Right atrium auricular region (tissue), 2 donors: Measurements from ENCODE around the gene EIF4A3. TPM values are rescaled to one million over a fixed set of nuclear protein-coding genes. Genes with fewer than 3 reads are reported as not detected.

Source experiments
- DNase-seq: peaks from one replicate; pipeline ENCODE4 v3.0.0-alpha.2; 2019; ENCODE audit warnings: low spot score
- H3K27ac ChIP-seq, 2 donors: fragments of 200-600 bp; sonication (generic); 1 replicate in 1 of 2; 2 replicates in 1 of 2; pipeline ENCODE4 v1.5.1; 2016 to 2019
- H3K27me3 ChIP-seq, 2 donors: fragments of 200-600 bp; sonication (generic); one replicate each; pipeline versions ENCODE4 v1.5.1 to v1.6.0; 2017 to 2019
- H3K36me3 ChIP-seq: fragments of 200-600 bp; sonication (generic); one replicate; pipeline ENCODE4 v1.5.1; 2016
- H3K4me1 ChIP-seq, 2 donors: fragments of 200-600 bp; sonication (generic); one replicate each; pipeline versions ENCODE4 v1.5.1 to v1.6.0; 2017 to 2019
- H3K4me3 ChIP-seq, 2 donors: fragments of 200-600 bp; sonication (generic); 1 replicate in 1 of 2; 2 replicates in 1 of 2; pipeline ENCODE4 v1.5.1; 2017 to 2019; ENCODE audit warnings: mild to moderate bottlenecking in 1 of 2, moderate library complexity in 1 of 2
- H3K9me3 ChIP-seq, 2 donors: fragments of 200-600 bp; sonication (generic); one replicate each; pipeline ENCODE4 v1.5.1; 2019
- total RNA-seq, 2 donors: library from RNA; depleted of rRNA; stranded (reverse); fragments of >200 nt; gene quantifications; one replicate each; pipeline ENCODE4 v1.1.0, GENCODE V29; 2016
- TF ChIP-seq, protein P1 (sequence below), 2 donors: fragments of 200-600 bp; sonication (generic); IDR thresholded peaks; one replicate each; pipeline ENCODE4 v1.5.1; 2019; ENCODE audit warnings: antibody characterized with exemption in 2 of 2

EIF4A3 gene
- total RNA-seq, 2 donors from 2014 or later: 24.6 to 31.0 TPM

DNA sequence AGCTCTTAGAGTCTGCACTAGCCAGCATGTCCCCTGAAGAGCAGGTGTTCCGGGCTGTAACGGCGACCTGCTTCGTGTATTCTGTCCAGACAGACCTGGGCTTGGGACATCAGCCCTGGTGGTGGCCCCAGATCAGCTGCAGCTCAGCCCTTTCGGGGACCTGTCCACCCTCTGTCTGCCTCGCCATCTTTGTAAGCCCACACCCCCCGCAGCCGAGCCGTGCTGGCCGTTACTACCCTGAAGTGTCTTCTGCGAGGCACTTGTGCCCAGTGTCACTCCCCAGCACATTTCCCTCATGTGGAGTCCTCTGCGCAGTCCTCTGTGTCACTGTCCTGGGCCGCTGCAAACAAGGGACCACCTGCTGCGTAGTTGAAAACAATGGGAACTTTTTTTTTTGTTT is 33.3 kb upstream of the EIF4A3 start:
- DNase-seq: no peak
- H3K27me3 ChIP-seq: no peaks in the 10 kb centered on the region
- TF ChIP-seq, protein P1, sequence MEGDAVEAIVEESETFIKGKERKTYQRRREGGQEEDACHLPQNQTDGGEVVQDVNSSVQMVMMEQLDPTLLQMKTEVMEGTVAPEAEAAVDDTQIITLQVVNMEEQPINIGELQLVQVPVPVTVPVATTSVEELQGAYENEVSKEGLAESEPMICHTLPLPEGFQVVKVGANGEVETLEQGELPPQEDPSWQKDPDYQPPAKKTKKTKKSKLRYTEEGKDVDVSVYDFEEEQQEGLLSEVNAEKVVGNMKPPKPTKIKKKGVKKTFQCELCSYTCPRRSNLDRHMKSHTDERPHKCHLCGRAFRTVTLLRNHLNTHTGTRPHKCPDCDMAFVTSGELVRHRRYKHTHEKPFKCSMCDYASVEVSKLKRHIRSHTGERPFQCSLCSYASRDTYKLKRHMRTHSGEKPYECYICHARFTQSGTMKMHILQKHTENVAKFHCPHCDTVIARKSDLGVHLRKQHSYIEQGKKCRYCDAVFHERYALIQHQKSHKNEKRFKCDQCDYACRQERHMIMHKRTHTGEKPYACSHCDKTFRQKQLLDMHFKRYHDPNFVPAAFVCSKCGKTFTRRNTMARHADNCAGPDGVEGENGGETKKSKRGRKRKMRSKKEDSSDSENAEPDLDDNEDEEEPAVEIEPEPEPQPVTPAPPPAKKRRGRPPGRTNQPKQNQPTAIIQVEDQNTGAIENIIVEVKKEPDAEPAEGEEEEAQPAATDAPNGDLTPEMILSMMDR (IDR thresholded peaks at IDR 0.05): no peak
- no peak overlapping the region for H3K4me3 ChIP-seq
- no peaks in the 10 kb centered on the region for H3K36me3 ChIP-seq
- H3K27ac ChIP-seq: no peak overlapping the region
- no peaks in the 10 kb centered on the region for H3K9me3 ChIP-seq
- no peaks in the 10 kb centered on the region for H3K4me1 ChIP-seq

DNA sequence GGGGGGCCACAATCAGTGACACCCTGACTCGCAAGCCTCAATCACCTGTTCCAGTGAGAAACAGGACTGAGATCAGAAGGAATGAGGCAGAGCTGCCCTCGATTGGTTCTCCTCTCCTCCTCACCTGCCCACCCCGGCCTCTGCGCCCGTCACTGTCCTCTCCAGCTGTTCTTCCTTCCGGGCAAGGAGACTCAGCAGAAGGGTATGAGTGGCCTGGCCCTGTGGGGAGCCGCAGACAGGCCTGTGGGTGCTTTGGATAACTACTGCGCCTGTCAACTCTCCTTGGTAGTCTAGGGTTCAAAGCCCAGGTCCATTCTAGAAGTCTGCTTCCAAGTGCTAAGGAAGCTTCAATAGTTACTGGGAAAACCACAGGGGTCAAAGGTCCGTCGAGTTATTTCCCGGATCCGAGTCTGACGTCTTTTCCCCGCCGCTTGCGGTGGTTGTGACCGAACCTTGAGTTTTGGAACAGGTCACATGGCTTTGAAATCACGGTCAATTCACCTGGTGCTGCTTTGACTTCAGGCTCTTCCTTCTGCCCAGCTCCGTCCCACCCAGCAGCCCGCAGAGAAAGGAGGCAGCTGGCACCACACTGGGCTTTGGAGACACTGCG is 31.2 kb upstream of the EIF4A3 start:
- TF ChIP-seq, protein P1 (IDR thresholded peaks at IDR 0.05): no peak
- no peak overlapping the region for H3K27ac ChIP-seq
- no peak overlapping the region for H3K4me3 ChIP-seq
- DNase-seq: no peak
- no peaks in the 10 kb centered on the region for H3K9me3 ChIP-seq
- no peaks in the 10 kb centered on the region for H3K36me3 ChIP-seq
- no peaks in the 10 kb centered on the region for H3K4me1 ChIP-seq
- no peaks in the 10 kb centered on the region for H3K27me3 ChIP-seq

DNA sequence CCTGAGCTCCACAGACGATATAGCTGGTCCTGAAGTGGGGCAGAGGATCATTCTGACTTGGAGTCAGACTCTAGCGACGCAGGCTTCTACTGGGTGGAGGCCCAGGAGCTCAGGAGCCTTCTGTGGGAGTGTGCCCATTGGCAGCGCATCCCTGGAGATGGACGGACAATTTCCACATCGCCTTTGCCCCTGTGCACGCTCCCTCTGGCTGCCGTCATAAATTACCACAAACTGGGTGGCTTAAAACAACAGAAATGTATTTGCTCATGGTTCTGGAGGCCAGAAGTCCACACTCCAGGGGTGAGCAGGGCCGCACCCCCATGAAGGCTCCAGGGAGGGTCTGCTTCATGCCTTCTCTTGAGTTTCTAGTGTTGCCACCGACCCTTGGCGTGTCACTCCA is 29.8 kb upstream of the EIF4A3 start:
- no peak overlapping the region for H3K27ac ChIP-seq
- H3K9me3 ChIP-seq: no peaks in the 10 kb centered on the region
- no peaks in the 10 kb centered on the region for H3K36me3 ChIP-seq
- DNase-seq: no peak
- TF ChIP-seq, protein P1 (IDR thresholded peaks at IDR 0.05): no peak
- H3K4me3 ChIP-seq: no peak overlapping the region
- H3K27me3 ChIP-seq: no peaks in the 10 kb centered on the region
- H3K4me1 ChIP-seq: no peaks in the 10 kb centered on the region

DNA sequence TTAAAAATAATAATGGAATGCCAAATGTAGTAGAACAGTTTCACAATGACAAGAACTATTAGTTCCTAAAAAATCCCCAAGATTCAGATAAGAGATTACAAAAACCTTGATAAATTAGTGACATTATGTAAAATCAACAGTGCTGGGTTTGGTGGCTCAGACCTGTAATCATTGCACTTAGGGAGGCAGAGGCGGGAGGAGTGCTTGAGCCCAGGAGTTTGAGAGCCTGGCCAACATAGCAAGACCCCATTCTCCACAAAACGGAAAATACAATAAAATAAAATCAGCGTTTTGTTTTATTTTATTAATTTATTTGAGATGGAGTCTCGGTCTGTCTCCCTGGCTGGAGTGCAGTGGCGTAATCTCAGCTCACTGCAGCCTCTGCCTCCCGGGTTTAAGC is 27.0 kb upstream of the EIF4A3 start:
- no peak overlapping the region for H3K27ac ChIP-seq
- TF ChIP-seq, protein P1 (IDR thresholded peaks at IDR 0.05): no peak
- H3K4me3 ChIP-seq: no peak overlapping the region
- no peaks in the 10 kb centered on the region for H3K4me1 ChIP-seq
- H3K27me3 ChIP-seq: no peaks in the 10 kb centered on the region
- H3K36me3 ChIP-seq: no peaks in the 10 kb centered on the region
- DNase-seq: no peak
- H3K9me3 ChIP-seq: no peaks in the 10 kb centered on the region

DNA sequence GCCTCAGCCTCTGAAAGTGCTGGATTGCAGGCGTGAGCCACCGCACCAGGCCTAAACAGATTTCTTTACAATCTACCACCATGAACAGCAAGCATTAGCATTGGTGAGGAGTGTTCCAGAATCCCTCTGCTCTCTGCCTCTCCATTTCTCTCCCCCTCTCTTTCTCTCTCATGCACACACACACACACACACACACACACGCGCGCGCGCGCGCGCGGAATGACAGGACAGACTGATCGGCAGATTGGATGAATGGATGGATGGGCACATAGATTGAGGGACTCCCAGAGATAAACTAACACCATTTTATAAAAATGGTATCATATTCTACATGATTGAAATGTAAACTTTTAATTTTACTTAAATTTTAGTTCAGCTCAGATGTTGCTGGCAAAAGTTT is 26.2 kb upstream of the EIF4A3 start:
- no peak for DNase-seq
- H3K4me3 ChIP-seq: no peak overlapping the region
- no peaks in the 10 kb centered on the region for H3K36me3 ChIP-seq
- TF ChIP-seq, protein P1 (IDR thresholded peaks at IDR 0.05): no peak
- no peaks in the 10 kb centered on the region for H3K4me1 ChIP-seq
- no peaks in the 10 kb centered on the region for H3K27me3 ChIP-seq
- no peaks in the 10 kb centered on the region for H3K9me3 ChIP-seq
- no peak overlapping the region for H3K27ac ChIP-seq

DNA sequence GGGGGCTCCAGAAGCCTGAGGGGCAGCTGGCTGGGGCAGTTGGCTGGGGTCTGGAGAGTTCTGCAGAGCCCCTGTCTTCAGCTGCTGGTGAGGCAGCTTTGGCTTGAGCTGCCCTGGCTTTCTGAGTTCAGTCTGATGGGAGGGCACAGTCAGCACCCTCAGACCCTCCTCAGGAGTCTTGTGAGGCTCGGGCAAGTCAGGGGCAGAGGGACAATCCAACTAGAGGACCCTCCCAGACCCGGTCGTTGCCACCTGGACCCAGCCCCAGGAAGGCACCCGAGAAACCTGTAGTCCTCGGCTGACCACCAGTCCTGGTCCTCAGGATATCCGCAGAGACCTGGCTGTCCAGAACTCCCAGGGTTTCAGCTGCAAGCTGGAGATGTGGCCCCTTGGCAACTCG is 24.8 kb upstream of the EIF4A3 start:
- DNase-seq: no peak
- H3K27me3 ChIP-seq: no peaks in the 10 kb centered on the region
- no peaks in the 10 kb centered on the region for H3K9me3 ChIP-seq
- H3K4me3 ChIP-seq: no peak overlapping the region
- H3K4me1 ChIP-seq: no peaks in the 10 kb centered on the region
- H3K36me3 ChIP-seq: no peaks in the 10 kb centered on the region
- TF ChIP-seq, protein P1 (IDR thresholded peaks at IDR 0.05): no peak
- no peak overlapping the region for H3K27ac ChIP-seq
